WTC11 (cell line): ENCODE measurements around the gene MAP7D2. TPM values are rescaled to one million over a fixed set of nuclear protein-coding genes. Genes with fewer than 3 reads are reported as not detected.

Experiments
- ATAC-seq: fragments of 200-7000 bp; cut with Tn5 transposase; 2 replicates; pipeline ENCODE4 v1.10.0; 2021; ENCODE audit warnings: mild to moderate bottlenecking, moderate library complexity
- CTCF ChIA-PET: fragments of 300-600 bp; sonication (Branson Sonifier 250); formaldehyde crosslinking; loops from one replicate; lab custom pipeline; 2021; ENCODE audit warnings: antibody characterized with exemption; lab: Charles Lee
- POLR2A ChIA-PET: fragments of 350-600 bp; sonication (Branson Sonifier 250); formaldehyde crosslinking; loops from one replicate; lab custom pipeline; 2021; ENCODE audit warnings: antibody characterized with exemption; lab: Charles Lee
- DNase-seq: peaks from one replicate; pipeline ENCODE4 v3.0.0; 2021; ENCODE audit warnings: low spot score
- H3K27ac Mint-ChIP-seq: 2 replicates; pipeline ENCODE4 v1.8.0; 2021; ENCODE audit warnings: mixed read lengths
- H3K27me3 Mint-ChIP-seq: 2 replicates; pipeline ENCODE4 v1.8.0; 2021; ENCODE audit warnings: low read depth, mild to moderate bottlenecking, moderate library complexity, mixed read lengths
- H3K36me3 Mint-ChIP-seq: 2 replicates; pipeline ENCODE4 v1.8.0; 2021; ENCODE audit warnings: mixed read lengths
- H3K4me1 Mint-ChIP-seq: 2 replicates; pipeline ENCODE4 v1.8.0; 2022; ENCODE audit warnings: mixed read lengths
- H3K4me3 Mint-ChIP-seq: 2 replicates; pipeline ENCODE4 v1.8.0; 2021; ENCODE audit warnings: mild to moderate bottlenecking, moderate library complexity, mixed read lengths
- H3K9me3 Mint-ChIP-seq: 2 replicates; pipeline ENCODE4 v1.8.0; 2021; ENCODE audit warnings: mixed read lengths
- ATF3 ChIP-seq: sonication (generic); formaldehyde crosslinking; conservative IDR thresholded peaks from 2 replicates; pipeline ENCODE4 v1.8.1; 2022; ENCODE audit warnings: mild to moderate bottlenecking, missing genetic modification reagents
- CREB1 ChIP-seq: sonication (generic); formaldehyde crosslinking; IDR thresholded peaks from 2 replicates; pipeline ENCODE4 v1.8.0; 2023; ENCODE audit warnings: mild to moderate bottlenecking, missing genetic modification reagents
- E2F4 ChIP-seq: sonication (generic); formaldehyde crosslinking; IDR thresholded peaks from 2 replicates; pipeline ENCODE4 v1.8.1; 2022; ENCODE audit warnings: low read depth, mild to moderate bottlenecking, moderate library complexity, missing genetic modification reagents, borderline replicate concordance
- E2F5 ChIP-seq: sonication (generic); formaldehyde crosslinking; IDR thresholded peaks from 2 replicates; pipeline ENCODE4 v1.8.1; 2022; ENCODE audit warnings: mild to moderate bottlenecking, moderate library complexity, missing genetic modification reagents
- ELF4 ChIP-seq: sonication (generic); formaldehyde crosslinking; IDR thresholded peaks from 2 replicates; pipeline ENCODE4 v1.8.1; 2022; ENCODE audit warnings: low read depth, mild to moderate bottlenecking, moderate library complexity, missing genetic modification reagents
- EMX1 ChIP-seq: fragments of 250-450 bp; sonication (Bioruptor Pico); IDR thresholded peaks from 2 replicates; pipeline ENCODE4 v1.8.0; 2021; ENCODE audit warnings: mild to moderate bottlenecking
- MAX ChIP-seq: sonication (generic); formaldehyde crosslinking; IDR thresholded peaks from 2 replicates; pipeline ENCODE4 v1.8.0; 2022; ENCODE audit warnings: mild to moderate bottlenecking, missing genetic modification reagents
- OVOL2 ChIP-seq: fragments of 250-450 bp; sonication (Bioruptor Pico); IDR thresholded peaks from 2 replicates; pipeline ENCODE4 v1.9.0; 2021; ENCODE audit warnings: mild to moderate bottlenecking, borderline replicate concordance
- PREB ChIP-seq: sonication (generic); formaldehyde crosslinking; IDR thresholded peaks from 2 replicates; pipeline ENCODE4 v1.8.1; 2022; ENCODE audit warnings: mild to moderate bottlenecking, missing genetic modification reagents, moderate library complexity, borderline replicate concordance
- SMAD4 ChIP-seq: sonication (generic); formaldehyde crosslinking; IDR thresholded peaks from 2 replicates; pipeline ENCODE4 v1.8.0; 2022; ENCODE audit warnings: mild to moderate bottlenecking, missing genetic modification reagents
- TP53 ChIP-seq: sonication (generic); formaldehyde crosslinking; IDR thresholded peaks from 2 replicates; pipeline ENCODE4 v1.8.1; 2023; ENCODE audit warnings: mild to moderate bottlenecking, missing genetic modification reagents
- ZBTB21 ChIP-seq: sonication (generic); formaldehyde crosslinking; IDR thresholded peaks from 2 replicates; pipeline ENCODE4 v1.8.1; 2023; ENCODE audit warnings: mild to moderate bottlenecking, missing genetic modification reagents, borderline replicate concordance
- ZNF121 ChIP-seq: sonication (generic); formaldehyde crosslinking; IDR thresholded peaks from 2 replicates; pipeline ENCODE4 v1.8.0; 2023; ENCODE audit warnings: missing genetic modification reagents
- ZNF219 ChIP-seq: sonication (generic); formaldehyde crosslinking; IDR thresholded peaks from 2 replicates; pipeline ENCODE4 v1.8.0; 2023; ENCODE audit warnings: missing genetic modification reagents, mild to moderate bottlenecking, borderline replicate concordance
- ZNF263 ChIP-seq: sonication (generic); formaldehyde crosslinking; IDR thresholded peaks from 2 replicates; pipeline ENCODE4 v1.8.1; 2022; ENCODE audit warnings: low read depth, mild to moderate bottlenecking, moderate library complexity, missing genetic modification reagents
- ZNF281 ChIP-seq: sonication (generic); formaldehyde crosslinking; IDR thresholded peaks from 2 replicates; pipeline ENCODE4 v1.8.0; 2023; ENCODE audit warnings: mild to moderate bottlenecking, missing genetic modification reagents
- ZNF416 ChIP-seq: fragments of 250-450 bp; sonication (Bioruptor Pico); IDR thresholded peaks from 2 replicates; pipeline ENCODE4 v1.9.0; 2021; ENCODE audit warnings: mild to moderate bottlenecking, inconsistent platforms
- ZNF423 ChIP-seq: fragments of 250-450 bp; sonication (Bioruptor Pico); IDR thresholded peaks from 2 replicates; pipeline ENCODE4 v2.1.2; 2022; ENCODE audit warnings: mild to moderate bottlenecking, moderate library complexity
- ZNF425 ChIP-seq: fragments of 250-450 bp; sonication (Bioruptor Pico); conservative IDR thresholded peaks from 2 replicates; pipeline ENCODE4 v1.9.0; 2021; ENCODE audit warnings: mild to moderate bottlenecking
- total RNA-seq: library from RNA; stranded (reverse); gene quantifications from 3 replicates; pipeline ENCODE4 v1.2.3, GENCODE V29; 2021

MAP7D2 gene
- total RNA-seq, 1 experiment from 2014 or later, result 0.57 TPM

GRCh38 chrX:20046864-20047263 lies 69.8 kb downstream of the MAP7D2 start:
- POLR2A ChIA-PET, result no interaction called here
- no peak overlapping the region for H3K27ac Mint-ChIP-seq
- H3K9me3 Mint-ChIP-seq, result no peaks in the 10 kb centered on the region
- DNase-seq (no peak), ATAC-seq (no peak)
- no peaks in the 10 kb centered on the region for H3K36me3 Mint-ChIP-seq
- H3K4me1 Mint-ChIP-seq, result no peaks in the 10 kb centered on the region
- CTCF ChIA-PET, result no interaction called here
- no peak overlapping the region for H3K4me3 Mint-ChIP-seq
- no peaks in the 10 kb centered on the region for H3K27me3 Mint-ChIP-seq
- no peak for TF ChIP-seq TP53 (CRISPR knock-in tag)
- no peak for TF ChIP-seq ZNF121 (CRISPR knock-in tag)
- no peak for TF ChIP-seq ZNF263
- no peak for TF ChIP-seq ELF4 (CRISPR knock-in tag)
- no peak for TF ChIP-seq ZNF281 (CRISPR knock-in tag)
- no peak for TF ChIP-seq ZBTB21 (CRISPR knock-in tag)
- TF ChIP-seq EMX1 (CRISPR knock-in tag), result no peak
- TF ChIP-seq PREB (CRISPR knock-in tag), result no peak
- TF ChIP-seq E2F4 (CRISPR knock-in tag), result no peak
- no peak for TF ChIP-seq ZNF425 (CRISPR knock-in tag)
- TF ChIP-seq CREB1 (CRISPR knock-in tag), result no peak
- TF ChIP-seq ZNF423, result no peak
- TF ChIP-seq SMAD4 (CRISPR knock-in tag), result no peak
- TF ChIP-seq MAX (CRISPR knock-in tag), result no peak
- TF ChIP-seq ATF3 (CRISPR knock-in tag), result no peak

GRCh38 chrX:20046223-20046622 lies 70.5 kb downstream of the MAP7D2 start:
- TF ChIP-seq OVOL2 (CRISPR knock-in tag), result no peak
- no peak for TF ChIP-seq ZNF423
- no peak for TF ChIP-seq E2F5
- no peak for TF ChIP-seq ZNF219 (CRISPR knock-in tag)
- TF ChIP-seq ZNF416, result no peak
- DNase-seq (no peak), ATAC-seq (no peak)
- Mint-ChIP-seq H3K27me3 (no peaks in the 10 kb centered on the region), H3K27ac (no peak overlapping the region), H3K4me1 (no peaks in the 10 kb centered on the region), H3K36me3 (no peaks in the 10 kb centered on the region), H3K4me3 (no peak overlapping the region), H3K9me3 (no peaks in the 10 kb centered on the region)
- CTCF ChIA-PET, result no interaction called here
- POLR2A ChIA-PET, result no interaction called here
